ENCODE measurements around the gene ALDOB.

GRCh38 chr9:101435601-101436079, at the start of gene ALDOB:
- no peak for TF ChIP-seq CTCF (IDR thresholded peaks at IDR 0.05)
- peak in 1 of 3 donors; percentile 50 for TF ChIP-seq POLR2A (IDR thresholded peaks at IDR 0.05)
